ENCODE data around the gene BRD3OS. TPM values are rescaled to one million over a fixed set of nuclear protein-coding genes. Genes with fewer than 3 reads are reported as not detected.

The BRD3OS gene
- total RNA-seq, 1 experiment from 2014 or later: 16.2 TPM

GRCh38 chr9:133995012-133995896 is 30.0 kb upstream of the BRD3OS start (continued):
- TF ChIP-seq FOXK1 (CRISPR knock-in tag; IDR thresholded peaks at IDR 0.05): no peak

GRCh38 chr9:133996531-133997520 is 28.5 kb upstream of the BRD3OS start:
- no peaks in the 10 kb centered on the region for H3K36me3 Mint-ChIP-seq
- DNase-seq (ENCODE audit: low spot score): no peak
- H3K27me3 Mint-ChIP-seq (ENCODE audit: low read depth): no peaks in the 10 kb centered on the region; the same call in none of the 2 replicates
- ATAC-seq: no peak
- H3K4me1 Mint-ChIP-seq: peaks cover 13% of the 10 kb centered on the region
- TF ChIP-seq CDX4 (CRISPR knock-in tag; IDR thresholded peaks at IDR 0.05; ENCODE audit: borderline replicate concordance): no peak
- TF ChIP-seq ZNF232 (CRISPR knock-in tag; IDR thresholded peaks at IDR 0.05): no peak
- TF ChIP-seq E2F5 (CRISPR knock-in tag; IDR thresholded peaks at IDR 0.05): no peak
- TF ChIP-seq ATF3 (CRISPR knock-in tag; conservative IDR thresholded peaks at IDR 0.05): no peak
- TF ChIP-seq AFF4 (CRISPR knock-in tag; IDR thresholded peaks at IDR 0.05; ENCODE audit: borderline replicate concordance): no peak
- TF ChIP-seq CREM (CRISPR knock-in tag; IDR thresholded peaks at IDR 0.05): no peak
- TF ChIP-seq ZNF512 (CRISPR knock-in tag; IDR thresholded peaks at IDR 0.05; ENCODE audit: borderline replicate concordance): no peak
- TF ChIP-seq IRF1 (CRISPR knock-in tag; IDR thresholded peaks at IDR 0.05): no peak
- no peak for TF ChIP-seq JUN (CRISPR knock-in tag; IDR thresholded peaks at IDR 0.05)
- TF ChIP-seq EMX1 (CRISPR knock-in tag; IDR thresholded peaks at IDR 0.05): no peak
- TF ChIP-seq HMGXB4 (CRISPR knock-in tag; IDR thresholded peaks at IDR 0.05): no peak
- no peak for TF ChIP-seq NR3C1 (CRISPR knock-in tag; conservative IDR thresholded peaks at IDR 0.05; ENCODE audit: low read depth)
- TF ChIP-seq ELF4 (CRISPR knock-in tag; IDR thresholded peaks at IDR 0.05; ENCODE audit: low read depth): no peak
- no peak for TF ChIP-seq MLX (CRISPR knock-in tag; IDR thresholded peaks at IDR 0.05)
- TF ChIP-seq SOX15 (CRISPR knock-in tag; IDR thresholded peaks at IDR 0.05): no peak
- TF ChIP-seq ATF6 (CRISPR knock-in tag; IDR thresholded peaks at IDR 0.05): no peak
- POLR2A ChIA-PET: no interaction called here
- H3K9me3 Mint-ChIP-seq: no peaks in the 10 kb centered on the region
- CTCF ChIA-PET: interaction anchor here (0.6 kb wide), 1 partner anchor 687 kb away, joined by 3 read pairs; no protein-coding TSS in a partner anchor
- no peak overlapping the region for H3K4me3 Mint-ChIP-seq
- no peak overlapping the region for H3K27ac Mint-ChIP-seq

Measured in WTC11 (cell line).